Brain microvascular endothelial cell (primary cell): ENCODE results near the gene DNAH10.

Experiments used
- DNase-seq: peaks from one replicate; pipeline ENCODE4 v3.0.0-alpha.2; 2020
- H3K27ac ChIP-seq: fragments of 250-450 bp; sonication (Bioruptor Pico); 2 replicates; pipeline ENCODE4 v1.5.1; 2020; ENCODE audit warnings: mild to moderate bottlenecking, moderate library complexity
- H3K27me3 ChIP-seq: fragments of 250-450 bp; sonication (Bioruptor Pico); replicated peaks from 2 replicates; pipeline ENCODE4 v1.5.1; 2020; ENCODE audit warnings: mild to moderate bottlenecking
- H3K36me3 ChIP-seq: fragments of 250-450 bp; sonication (Bioruptor Pico); replicated peaks from 2 replicates; pipeline ENCODE4 v1.5.1; 2020; ENCODE audit warnings: mild to moderate bottlenecking
- H3K4me3 ChIP-seq: 2 replicates; pipeline ENCODE4 v1.5.1; 2011; ENCODE audit warnings: low read depth, mild to moderate bottlenecking, control low read depth, low read length, moderate library complexity
- CTCF ChIP-seq: IDR thresholded peaks from 2 replicates; pipeline ENCODE4 v1.5.1; 2011; ENCODE audit warnings: low read depth, mild to moderate bottlenecking, moderate library complexity, low read length, control low read depth, inconsistent platforms; ENCODE audit errors: missing control alignments
- in situ Hi-C: cut with HindIII; loops from 2 replicates; pipeline ENCODE4 v1.10.0; 2017; ENCODE audit warnings: low sequenced_read_pairs, low pct_ligation_motif_present

The DNAH10 gene

GRCh38 chr12:123935956-123936355, 173.9 kb downstream of the DNAH10 start:
- no peak for TF ChIP-seq CTCF

GRCh38 chr12:123936471-123936870, 174.4 kb downstream of the DNAH10 start:
- no peak for TF ChIP-seq CTCF
- no peak overlapping the region for H3K27ac ChIP-seq
- no peaks in the 10 kb centered on the region for H3K27me3 ChIP-seq
- peaks cover 3% of the 10 kb centered on the region for H3K36me3 ChIP-seq
- no peak overlapping the region for H3K4me3 ChIP-seq
- DNase-seq, result no peak
- in situ Hi-C loops, result no loop called here

More at GRCh38 chr12:123935956-123936355, 173.9 kb downstream of the DNAH10 start:
- no peak for DNase-seq
- Histone ChIP-seq H3K36me3 (no peaks in the 10 kb centered on the region), H3K27ac (no peak overlapping the region), H3K4me3 (no peak overlapping the region), H3K27me3 (no peaks in the 10 kb centered on the region)
- in situ Hi-C loops, result no loop called here

- in situ Hi-C loops, result no loop called here
- TF ChIP-seq CTCF, result no peak
- peaks cover 7% of the 10 kb centered on the region for H3K36me3 ChIP-seq
- no peak overlapping the region for H3K4me3 ChIP-seq
- no peak overlapping the region for H3K27ac ChIP-seq
- H3K27me3 ChIP-seq, result no peaks in the 10 kb centered on the region
- DNase-seq, result no peak
Measured at GRCh38 chr12:123936956-123937706, 175.0 kb downstream of the DNAH10 start.

GRCh38 chr12:123937707-123938591, 175.8 kb downstream of the DNAH10 start:
- TF ChIP-seq CTCF, result no peak
- Histone ChIP-seq H3K27me3 (no peaks in the 10 kb centered on the region), H3K4me3 (no peak overlapping the region), H3K27ac (no peak overlapping the region), H3K36me3 (peaks cover 7% of the 10 kb centered on the region)
- no peak for DNase-seq
- in situ Hi-C loops, result no loop called here

GRCh38 chr12:123938679-123939480, 176.8 kb downstream of the DNAH10 start:
- DNase-seq, result no peak
- in situ Hi-C loops, result no loop called here
- H3K4me3 ChIP-seq, result no peak overlapping the region
- peaks cover 7% of the 10 kb centered on the region for H3K36me3 ChIP-seq
- TF ChIP-seq CTCF, result peak; percentile 75
- no peak overlapping the region for H3K27ac ChIP-seq
- no peaks in the 10 kb centered on the region for H3K27me3 ChIP-seq
